GM21447 (cell line): ENCODE results near the gene WDR86.
A peak's percentile ranks its signal among the peaks of the same experiment; 100 is the strongest.

ENCODE experiments used
- ATAC-seq: cut with Tn5 transposase; IDR thresholded peaks from one replicate; pipeline ENCODE4 v1.9.1; 2021; ENCODE audit not compliant: unreplicated experiment

The WDR86 gene

GRCh38 chr7:151380199-151381097 is 29.4 kb downstream of the WDR86 start:
- ATAC-seq: no peak

GRCh38 chr7:151379534-151380198 is 30.2 kb downstream of the WDR86 start:
- ATAC-seq: no peak

- ATAC-seq: no peak
Observed at GRCh38 chr7:151379193-151379520, 30.7 kb downstream of the WDR86 start.

- ATAC-seq: no peak
Observed at GRCh38 chr7:151378496-151379192, 31.2 kb downstream of the WDR86 start.

- ATAC-seq: no peak
Observed at GRCh38 chr7:151378011-151378410, 31.8 kb downstream of the WDR86 start.

- no peak for ATAC-seq
Observed at GRCh38 chr7:151377406-151377805, 32.4 kb downstream of the WDR86 start.

- ATAC-seq: no peak
Observed at GRCh38 chr7:151376218-151376902, 33.5 kb downstream of the WDR86 start.

GRCh38 chr7:151375530-151376217 is 34.2 kb downstream of the WDR86 start:
- ATAC-seq: no peak

- ATAC-seq: no peak
Observed at GRCh38 chr7:151374726-151375125, 35.1 kb downstream of the WDR86 start.

GRCh38 chr7:151374139-151374538 is 35.7 kb downstream of the WDR86 start:
- no peak for ATAC-seq

GRCh38 chr7:151373599-151373998 is 36.2 kb downstream of the WDR86 start:
- ATAC-seq: no peak

- ATAC-seq: no peak
Observed at GRCh38 chr7:151372612-151373265, 37.1 kb downstream of the WDR86 start.

- no peak for ATAC-seq
Observed at GRCh38 chr7:151371266-151371665, 38.6 kb downstream of the WDR86 start.

- ATAC-seq: peak; percentile 90
Observed at GRCh38 chr7:151368136-151368571, 41.7 kb downstream of the WDR86 start.

- no peak for ATAC-seq
Observed at GRCh38 chr7:151367284-151367683, 42.6 kb downstream of the WDR86 start.

GRCh38 chr7:151366880-151367222 is 43.0 kb downstream of the WDR86 start:
- ATAC-seq: no peak

GRCh38 chr7:151366166-151366879 is 43.5 kb downstream of the WDR86 start:
- ATAC-seq: no peak

- ATAC-seq: no peak
Observed at GRCh38 chr7:151363182-151363581, 46.7 kb downstream of the WDR86 start.

- no peak for ATAC-seq
Observed at GRCh38 chr7:151361193-151361959, 48.5 kb downstream of the WDR86 start.
